OCI-M2 (cell line): ENCODE results near the gene NAB2.

Experiments used
- DNase-seq: peaks from one replicate; lab custom pipeline; 2025; ENCODE audit not compliant: unreplicated experiment; lab: John Stamatoyannopoulos, UW

NAB2 gene

GRCh38 chr12:57093415-57094207 lies 4.7 kb downstream of the NAB2 start:
- DNase-seq, result no peak

DNA sequence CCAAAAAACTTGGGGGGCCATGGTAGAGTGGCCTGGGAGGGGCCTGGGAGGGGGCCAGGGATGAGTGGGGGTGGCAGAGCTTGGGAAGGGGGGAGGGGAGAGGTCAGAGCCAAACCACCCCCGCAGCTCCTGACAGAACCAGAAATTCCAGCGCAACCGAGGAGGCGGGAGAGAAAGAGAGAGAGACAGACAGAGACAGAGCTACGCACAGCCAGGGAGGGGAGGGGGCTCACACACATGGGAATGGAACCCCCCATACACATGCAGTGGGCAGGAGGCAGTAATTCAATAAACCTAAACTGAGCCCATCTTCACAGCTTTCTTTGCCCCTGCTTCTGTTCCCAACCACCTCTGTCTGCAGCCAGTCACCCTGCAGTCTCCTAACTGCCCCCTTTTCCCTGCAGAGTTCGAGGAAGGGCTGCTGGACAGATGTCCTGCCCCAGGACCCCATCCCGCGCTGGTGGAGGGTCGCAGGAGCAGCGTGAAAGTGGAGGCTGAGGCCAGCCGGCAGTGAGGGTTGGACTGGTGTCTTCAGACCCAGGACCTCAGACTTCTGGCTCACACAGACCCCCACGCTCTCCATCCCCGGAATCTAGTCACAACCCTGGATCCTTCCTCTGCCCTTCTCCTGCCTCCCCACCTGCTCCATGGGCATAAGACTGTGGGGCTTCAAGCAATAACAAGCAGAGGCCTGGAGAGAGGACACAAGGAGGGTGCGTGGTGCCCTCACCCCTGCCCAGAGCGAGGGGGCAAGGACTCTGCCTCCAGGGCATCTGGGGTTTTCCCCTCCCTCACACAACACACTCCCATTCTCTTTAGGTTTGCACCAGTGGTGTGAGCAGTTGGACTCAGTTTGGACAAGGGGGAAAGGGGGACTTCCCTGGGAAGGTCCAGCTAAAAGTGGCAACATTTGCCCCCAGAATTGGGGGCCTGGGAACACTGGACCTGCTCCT lies 5.6 kb downstream of the NAB2 start:
- no peak for DNase-seq

DNA sequence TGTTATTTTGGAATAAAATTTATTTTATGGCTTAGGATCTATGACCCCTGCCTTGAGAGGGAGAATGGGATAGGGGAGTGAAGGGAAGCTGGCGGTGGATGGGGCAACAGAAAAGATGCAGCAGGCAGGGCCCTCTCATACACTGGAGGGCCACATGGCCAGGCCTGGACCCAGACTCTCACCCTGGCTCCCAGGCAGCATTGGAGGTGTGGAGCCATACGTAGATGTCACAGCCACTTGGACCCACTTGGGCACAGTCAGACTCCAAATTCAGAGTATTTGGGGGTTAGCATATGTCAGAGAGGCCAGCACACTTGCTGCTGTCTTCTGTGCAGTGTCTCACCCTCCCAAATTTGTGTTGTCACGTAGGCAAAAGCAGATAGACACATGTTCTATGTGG lies 6.5 kb downstream of the NAB2 start:
- DNase-seq, result no peak

- DNase-seq, result no peak
Measured at GRCh38 chr12:57096099-57096572, 7.2 kb downstream of the NAB2 start.

- DNase-seq, result no peak
Measured at GRCh38 chr12:57096748-57097553, 8.0 kb downstream of the NAB2 start.

GRCh38 chr12:57097554-57097835 lies 8.6 kb downstream of the NAB2 start:
- DNase-seq, result no peak

DNA sequence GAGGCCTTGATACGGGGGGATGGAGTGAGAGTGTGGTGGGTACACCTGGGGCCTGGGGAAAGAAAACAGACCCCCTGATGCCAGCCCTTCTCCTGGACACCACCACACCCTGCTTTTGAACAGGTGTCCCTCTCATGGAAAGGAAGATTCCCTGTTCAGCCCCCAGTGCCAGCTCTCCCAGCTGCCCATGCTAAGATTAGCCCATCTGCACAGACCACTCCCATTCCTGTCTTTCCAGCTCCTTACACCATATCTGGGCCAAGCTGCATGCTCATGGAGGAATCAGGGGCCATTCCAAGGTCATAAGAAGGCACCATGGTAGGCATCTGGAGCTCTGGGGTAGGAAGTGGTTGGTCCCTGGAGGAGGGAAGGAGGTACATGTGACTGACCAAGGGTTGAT lies 9.6 kb downstream of the NAB2 start:
- DNase-seq, result no peak

DNA sequence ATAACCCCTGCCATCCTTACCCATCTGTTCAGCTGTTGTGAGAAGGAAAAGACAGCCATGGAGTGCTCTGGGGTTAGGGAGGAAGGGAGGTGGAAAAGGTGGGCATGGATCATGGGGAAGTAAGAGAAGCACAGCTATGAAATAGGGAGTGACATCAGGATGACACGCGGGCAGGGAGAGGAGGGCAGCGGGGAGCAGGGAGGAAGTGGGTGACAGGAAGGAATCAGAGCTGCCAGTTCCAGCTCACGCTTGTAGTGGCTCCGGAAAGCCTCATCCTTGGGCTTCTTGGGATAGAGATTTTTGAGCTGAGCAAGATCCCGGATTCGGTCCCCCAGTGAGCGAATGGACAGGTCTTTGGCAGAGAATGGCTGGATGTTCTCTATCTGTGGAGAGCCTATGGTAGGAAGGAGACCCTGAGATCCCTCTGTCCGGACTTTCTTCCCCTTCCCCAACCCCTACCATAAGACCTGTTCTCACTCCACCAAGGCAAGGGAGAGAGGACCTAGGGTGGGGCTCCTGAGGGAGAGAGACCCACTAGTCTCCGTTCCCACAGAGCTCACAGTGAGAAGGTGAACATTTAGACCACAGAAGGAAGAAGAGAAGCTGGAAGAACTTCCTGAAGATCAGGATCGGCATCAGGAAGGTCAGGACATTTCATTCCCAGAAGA lies 10.3 kb downstream of the NAB2 start:
- DNase-seq, result no peak

DNA sequence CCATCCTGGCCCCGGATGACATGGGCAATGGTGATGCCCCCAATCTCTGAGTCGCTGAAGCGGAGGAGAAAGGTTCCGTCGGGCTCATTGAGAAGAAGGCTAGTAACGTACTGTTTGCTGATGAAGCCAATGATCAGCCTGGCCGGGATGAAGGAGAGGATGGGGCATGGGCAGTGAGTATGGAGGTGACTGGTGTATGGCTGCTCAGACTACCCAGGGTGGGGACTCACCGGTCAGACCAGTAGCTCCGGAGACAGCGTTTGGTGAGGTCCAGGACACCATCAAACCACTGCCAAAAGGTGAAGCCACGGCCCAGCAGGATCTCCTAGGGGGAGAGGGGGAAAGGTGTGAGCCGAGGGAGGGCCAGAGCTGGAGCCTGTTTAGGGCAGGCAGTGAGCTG lies 10.9 kb downstream of the NAB2 start:
- DNase-seq, result no peak

DNA sequence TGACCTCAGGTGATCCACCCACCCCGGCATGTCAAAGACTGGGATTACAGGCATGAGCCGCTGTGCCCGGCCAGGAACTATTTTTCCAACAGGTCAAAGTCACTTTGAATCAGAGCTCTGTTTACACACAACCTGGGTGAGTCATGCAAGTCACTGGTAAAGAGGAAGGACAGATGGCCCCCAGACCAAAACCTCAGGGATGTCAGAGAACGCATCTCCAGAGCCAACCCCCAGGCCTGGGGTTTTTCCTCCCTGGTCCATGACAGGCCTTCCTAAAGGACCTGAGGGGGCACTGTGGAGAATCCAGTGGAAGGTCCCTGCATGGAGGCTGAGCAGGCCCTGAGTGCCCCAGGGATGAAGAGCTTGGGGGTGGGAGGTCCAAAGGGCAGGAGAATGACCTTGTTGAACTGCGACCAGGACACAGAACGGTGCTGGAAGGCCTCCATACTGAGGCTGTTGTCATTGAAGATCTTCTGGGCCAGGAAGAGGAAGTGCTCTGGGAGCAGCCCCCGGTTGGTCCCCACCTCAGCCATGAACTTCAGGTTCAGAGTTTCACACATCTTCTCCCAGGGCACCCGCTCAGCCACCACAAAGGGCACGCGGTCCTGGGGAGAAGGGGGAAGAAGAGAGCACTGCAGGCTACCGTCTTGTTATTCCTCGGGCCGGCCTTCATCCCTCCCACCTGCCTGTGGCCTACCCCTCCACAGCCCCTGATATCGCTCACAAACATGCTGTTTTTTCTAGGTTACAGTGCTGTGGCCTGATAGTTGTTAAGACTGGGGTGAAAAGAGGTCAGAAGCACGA lies 13.2 kb downstream of the NAB2 start:
- no peak for DNase-seq

DNA sequence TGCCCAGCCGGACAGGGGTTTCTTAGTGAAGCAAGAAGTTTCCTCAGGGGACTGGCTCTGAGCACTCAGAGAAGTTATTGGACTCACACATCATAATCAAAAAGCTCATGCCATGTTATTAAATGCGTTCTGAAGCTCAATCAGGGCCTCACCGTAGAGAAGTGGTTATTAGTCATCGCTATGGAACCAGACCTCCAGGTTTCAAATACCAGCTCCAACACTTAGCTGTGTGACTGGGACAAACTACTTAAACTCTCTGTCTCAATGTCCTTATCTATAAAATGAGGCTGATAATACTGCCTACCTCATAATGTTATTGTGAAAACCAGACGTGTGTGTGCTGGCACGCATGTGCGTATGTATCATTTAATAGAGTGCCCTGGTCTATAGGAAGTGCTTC lies 14.9 kb downstream of the NAB2 start:
- no peak for DNase-seq

DNA sequence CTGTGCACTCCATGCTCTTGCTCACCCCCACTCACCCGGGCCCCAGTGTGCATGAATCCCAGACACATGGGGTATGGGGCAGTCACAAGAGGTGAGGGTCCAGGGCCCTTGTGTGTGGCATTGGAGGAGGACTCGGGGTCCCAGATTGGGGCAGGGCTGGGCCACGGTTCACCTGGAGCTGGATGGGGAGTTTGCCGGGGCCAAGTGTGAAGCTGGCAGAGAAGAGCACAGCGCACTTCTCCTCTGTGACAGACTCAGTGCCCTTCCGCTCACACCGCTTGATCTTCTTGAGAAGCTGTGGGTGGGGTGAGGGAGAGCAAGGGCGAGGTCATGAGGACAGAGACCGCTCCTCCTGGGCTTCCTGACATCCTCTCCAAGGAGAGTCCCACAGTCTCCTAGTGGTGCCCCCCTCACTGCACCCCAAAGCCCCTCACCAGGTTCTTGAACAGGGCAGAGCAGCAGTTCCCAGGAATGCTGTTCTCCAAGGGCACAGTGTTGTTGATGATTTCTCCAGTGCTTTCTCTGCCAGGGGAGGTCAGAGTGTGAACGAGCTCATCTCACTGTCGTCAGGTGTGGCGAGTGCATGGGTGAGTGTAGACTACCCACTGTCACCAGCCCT lies 15.5 kb downstream of the NAB2 start:
- no peak for DNase-seq

GRCh38 chr12:57105011-57105753 lies 16.3 kb downstream of the NAB2 start:
- DNase-seq, result no peak

DNA sequence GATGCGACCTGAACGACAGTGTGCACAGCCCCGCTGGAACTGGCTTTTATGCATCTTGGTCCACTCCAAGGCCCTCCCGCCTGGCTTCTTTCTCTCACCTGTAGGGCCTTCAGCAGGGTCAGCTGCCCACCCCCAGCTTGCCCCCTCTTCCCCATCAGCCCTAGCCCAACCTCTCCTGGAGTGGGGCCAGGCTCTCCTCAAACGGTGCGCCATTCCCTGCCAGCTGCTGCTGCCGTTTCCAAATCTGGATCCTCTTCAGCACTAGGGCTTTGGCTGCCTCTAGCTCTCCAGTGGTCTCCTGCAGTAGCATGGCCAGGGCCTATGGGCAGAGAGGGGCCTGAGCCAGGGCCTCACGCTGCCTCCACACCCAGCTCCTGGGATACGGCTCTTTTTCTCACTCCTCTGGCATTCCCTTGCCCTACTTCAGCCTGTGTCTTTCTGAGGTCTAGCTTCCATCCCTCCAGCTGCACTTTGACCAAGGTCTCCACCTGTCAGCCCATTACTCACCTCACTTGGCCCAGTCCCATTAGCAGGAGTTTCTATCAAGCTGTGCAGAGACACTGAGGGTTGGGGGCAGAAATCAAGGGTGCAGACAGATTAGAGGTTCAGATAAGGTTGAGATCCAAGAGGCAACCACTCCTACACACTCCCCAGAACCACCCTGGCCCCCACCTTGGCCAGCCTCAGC lies 17.3 kb downstream of the NAB2 start:
- no peak for DNase-seq

- no peak for DNase-seq
Measured at GRCh38 chr12:57107456-57108155, 18.7 kb downstream of the NAB2 start.

- no peak for DNase-seq
Measured at GRCh38 chr12:57109207-57110103, 20.5 kb downstream of the NAB2 start.
